K562 (cell line): ENCODE results near the gene TBP. TPM values are rescaled to one million over a fixed set of nuclear protein-coding genes. Genes with fewer than 3 reads are reported as not detected.

Source experiments
- CHD1 ChIP-seq: fragments of 200-600 bp; sonication (generic); IDR thresholded peaks from one replicate; pipeline ENCODE4 v1.6.1; 2012; ENCODE audit warnings: mild to moderate bottlenecking, moderate library complexity, low read length, inconsistent platforms
- RFX7 ChIP-seq: fragments of 250-450 bp; sonication (Bioruptor Pico); IDR thresholded peaks from 2 replicates; pipeline ENCODE4 v1.5.1; 2021; ENCODE audit warnings: mild to moderate bottlenecking
- polyA plus RNA-seq, 8 experiments: library from polyadenylated mRNA; depleted of rRNA in 4 of 8; stranded (reverse) in 5 of 8; unstranded in 3 of 8; fragments of >200 nt; fragmentation: Nextera tagmentation in 2 of 8; fragmentation: Illumina TruSeq in 1 of 8; extraction: Ambion mirVana in 2 of 8; extraction: Trizol in 1 of 8; gene quantifications; 2 replicates each; pipeline versions ENCODE4 v1.2.1 to v1.2.3, GENCODE V29; 2011 to 2014; ENCODE audit warnings: inconsistent platforms in 1 of 8, missing spikeins in 1 of 8
- total RNA-seq, 7 experiments: library from RNA; depleted of rRNA in 6 of 7; stranded (reverse); fragments of >200 nt in 6 of 7; fragmentation: Illumina TruSeq in 2 of 7; extraction: Trizol in 2 of 7; gene quantifications; 2 replicates each; pipeline versions ENCODE4 v1.2.1 to v1.2.3, GENCODE V29; 2011 to 2021; ENCODE audit warnings: low replicate concordance in 1 of 7
- TF ChIP-seq, protein P1 (sequence below): fragments of 250-450 bp; sonication (Bioruptor Pico); IDR thresholded peaks from 2 replicates; pipeline ENCODE4 v1.8.0; 2021; ENCODE audit warnings: mild to moderate bottlenecking, moderate library complexity
- TF ChIP-seq, protein P2 (sequence below): fragments of 250-450 bp; sonication (Bioruptor Pico); IDR thresholded peaks from 2 replicates; pipeline ENCODE4 v1.8.0; 2021; ENCODE audit warnings: moderate library complexity, mild to moderate bottlenecking, inconsistent platforms
- TF ChIP-seq, protein P3 (sequence below), 2 experiments: fragments of 450-650 bp in 1 of 2; sonication (generic) in 1 of 2; formaldehyde crosslinking in 1 of 2; IDR thresholded peaks; 2 replicates each; pipeline versions ENCODE4 v1.7.1 to v1.9.0; 2016 to 2022; ENCODE audit warnings: inconsistent platforms in 1 of 2, mild to moderate bottlenecking in 1 of 2, missing genetic modification reagents in 1 of 2
- TF ChIP-seq, protein P4 (sequence below): fragments of 250-450 bp; sonication (Bioruptor Pico); IDR thresholded peaks from 2 replicates; pipeline ENCODE4 v1.8.0; 2022; ENCODE audit warnings: inconsistent platforms
- TF ChIP-seq, protein P5 (sequence below): fragments of 150-350 bp; IDR thresholded peaks from 2 replicates; pipeline ENCODE4 v1.6.1; 2014; ENCODE audit warnings: low read depth, mild to moderate bottlenecking, low read length, borderline replicate concordance

TBP gene
- total and polyA plus RNA-seq, 9 of the 15 experiments (the other 6 are each of a cell fraction or from before 2014, with no cell fraction given), result 28.5 to 86.1 (median 39.5) TPM

DNA sequence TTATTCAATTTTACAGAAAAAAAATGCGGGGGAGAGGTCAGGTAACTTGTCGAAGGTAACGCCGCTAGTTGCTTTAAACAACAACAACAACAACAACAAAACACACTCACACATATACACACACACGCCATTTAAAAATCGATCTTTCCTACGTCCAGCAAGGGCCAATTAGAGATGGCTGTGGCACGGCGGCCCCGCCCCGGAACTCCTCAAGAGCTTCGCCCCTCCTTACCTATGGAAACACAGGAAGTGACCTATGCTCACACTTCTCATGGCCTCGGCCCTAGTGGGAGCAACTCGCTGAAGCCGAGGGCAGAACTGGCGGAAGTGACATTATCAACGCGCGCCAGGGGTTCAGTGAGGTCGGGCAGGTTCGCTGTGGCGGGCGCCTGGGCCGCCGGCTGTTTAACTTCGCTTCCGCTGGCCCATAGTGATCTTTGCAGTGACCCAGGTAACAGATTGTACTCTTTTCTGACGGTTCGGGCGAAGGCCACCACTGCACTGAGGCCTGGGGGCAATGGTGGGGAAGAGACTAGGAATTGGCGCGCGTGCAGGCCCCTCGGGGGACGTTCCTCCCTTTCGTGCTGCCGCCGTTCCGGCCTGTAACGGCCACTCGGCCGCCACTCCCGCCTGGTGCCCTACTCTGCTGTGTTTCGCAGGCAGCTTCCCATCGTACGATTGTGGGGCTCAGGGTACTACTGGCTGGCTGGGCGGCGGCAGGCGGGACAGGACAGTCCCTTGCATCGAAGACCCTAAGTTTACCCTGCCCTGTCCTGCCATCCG lies at the start of gene TBP (continued):
- TF ChIP-seq, protein P1, sequence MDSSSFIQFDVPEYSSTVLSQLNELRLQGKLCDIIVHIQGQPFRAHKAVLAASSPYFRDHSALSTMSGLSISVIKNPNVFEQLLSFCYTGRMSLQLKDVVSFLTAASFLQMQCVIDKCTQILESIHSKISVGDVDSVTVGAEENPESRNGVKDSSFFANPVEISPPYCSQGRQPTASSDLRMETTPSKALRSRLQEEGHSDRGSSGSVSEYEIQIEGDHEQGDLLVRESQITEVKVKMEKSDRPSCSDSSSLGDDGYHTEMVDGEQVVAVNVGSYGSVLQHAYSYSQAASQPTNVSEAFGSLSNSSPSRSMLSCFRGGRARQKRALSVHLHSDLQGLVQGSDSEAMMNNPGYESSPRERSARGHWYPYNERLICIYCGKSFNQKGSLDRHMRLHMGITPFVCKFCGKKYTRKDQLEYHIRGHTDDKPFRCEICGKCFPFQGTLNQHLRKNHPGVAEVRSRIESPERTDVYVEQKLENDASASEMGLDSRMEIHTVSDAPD, result no peak
- TF ChIP-seq, protein P2, sequence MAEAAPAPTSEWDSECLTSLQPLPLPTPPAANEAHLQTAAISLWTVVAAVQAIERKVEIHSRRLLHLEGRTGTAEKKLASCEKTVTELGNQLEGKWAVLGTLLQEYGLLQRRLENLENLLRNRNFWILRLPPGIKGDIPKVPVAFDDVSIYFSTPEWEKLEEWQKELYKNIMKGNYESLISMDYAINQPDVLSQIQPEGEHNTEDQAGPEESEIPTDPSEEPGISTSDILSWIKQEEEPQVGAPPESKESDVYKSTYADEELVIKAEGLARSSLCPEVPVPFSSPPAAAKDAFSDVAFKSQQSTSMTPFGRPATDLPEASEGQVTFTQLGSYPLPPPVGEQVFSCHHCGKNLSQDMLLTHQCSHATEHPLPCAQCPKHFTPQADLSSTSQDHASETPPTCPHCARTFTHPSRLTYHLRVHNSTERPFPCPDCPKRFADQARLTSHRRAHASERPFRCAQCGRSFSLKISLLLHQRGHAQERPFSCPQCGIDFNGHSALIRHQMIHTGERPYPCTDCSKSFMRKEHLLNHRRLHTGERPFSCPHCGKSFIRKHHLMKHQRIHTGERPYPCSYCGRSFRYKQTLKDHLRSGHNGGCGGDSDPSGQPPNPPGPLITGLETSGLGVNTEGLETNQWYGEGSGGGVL (CRISPR knock-in tag), result no peak
- TF ChIP-seq CHD1, result no peak
- TF ChIP-seq, protein P3, sequence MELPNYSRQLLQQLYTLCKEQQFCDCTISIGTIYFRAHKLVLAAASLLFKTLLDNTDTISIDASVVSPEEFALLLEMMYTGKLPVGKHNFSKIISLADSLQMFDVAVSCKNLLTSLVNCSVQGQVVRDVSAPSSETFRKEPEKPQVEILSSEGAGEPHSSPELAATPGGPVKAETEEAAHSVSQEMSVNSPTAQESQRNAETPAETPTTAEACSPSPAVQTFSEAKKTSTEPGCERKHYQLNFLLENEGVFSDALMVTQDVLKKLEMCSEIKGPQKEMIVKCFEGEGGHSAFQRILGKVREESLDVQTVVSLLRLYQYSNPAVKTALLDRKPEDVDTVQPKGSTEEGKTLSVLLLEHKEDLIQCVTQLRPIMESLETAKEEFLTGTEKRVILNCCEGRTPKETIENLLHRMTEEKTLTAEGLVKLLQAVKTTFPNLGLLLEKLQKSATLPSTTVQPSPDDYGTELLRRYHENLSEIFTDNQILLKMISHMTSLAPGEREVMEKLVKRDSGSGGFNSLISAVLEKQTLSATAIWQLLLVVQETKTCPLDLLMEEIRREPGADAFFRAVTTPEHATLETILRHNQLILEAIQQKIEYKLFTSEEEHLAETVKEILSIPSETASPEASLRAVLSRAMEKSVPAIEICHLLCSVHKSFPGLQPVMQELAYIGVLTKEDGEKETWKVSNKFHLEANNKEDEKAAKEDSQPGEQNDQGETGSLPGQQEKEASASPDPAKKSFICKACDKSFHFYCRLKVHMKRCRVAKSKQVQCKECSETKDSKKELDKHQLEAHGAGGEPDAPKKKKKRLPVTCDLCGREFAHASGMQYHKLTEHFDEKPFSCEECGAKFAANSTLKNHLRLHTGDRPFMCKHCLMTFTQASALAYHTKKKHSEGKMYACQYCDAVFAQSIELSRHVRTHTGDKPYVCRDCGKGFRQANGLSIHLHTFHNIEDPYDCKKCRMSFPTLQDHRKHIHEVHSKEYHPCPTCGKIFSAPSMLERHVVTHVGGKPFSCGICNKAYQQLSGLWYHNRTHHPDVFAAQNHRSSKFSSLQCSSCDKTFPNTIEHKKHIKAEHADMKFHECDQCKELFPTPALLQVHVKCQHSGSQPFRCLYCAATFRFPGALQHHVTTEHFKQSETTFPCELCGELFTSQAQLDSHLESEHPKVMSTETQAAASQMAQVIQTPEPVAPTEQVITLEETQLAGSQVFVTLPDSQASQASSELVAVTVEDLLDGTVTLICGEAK (IDR thresholded peaks at IDR 0.05), result peak; percentile 99
- TF ChIP-seq, protein P3 (CRISPR knock-in tag; IDR thresholded peaks at IDR 0.05), result no peak
- TF ChIP-seq RFX7 (CRISPR knock-in tag), result no peak
- TF ChIP-seq, protein P4, sequence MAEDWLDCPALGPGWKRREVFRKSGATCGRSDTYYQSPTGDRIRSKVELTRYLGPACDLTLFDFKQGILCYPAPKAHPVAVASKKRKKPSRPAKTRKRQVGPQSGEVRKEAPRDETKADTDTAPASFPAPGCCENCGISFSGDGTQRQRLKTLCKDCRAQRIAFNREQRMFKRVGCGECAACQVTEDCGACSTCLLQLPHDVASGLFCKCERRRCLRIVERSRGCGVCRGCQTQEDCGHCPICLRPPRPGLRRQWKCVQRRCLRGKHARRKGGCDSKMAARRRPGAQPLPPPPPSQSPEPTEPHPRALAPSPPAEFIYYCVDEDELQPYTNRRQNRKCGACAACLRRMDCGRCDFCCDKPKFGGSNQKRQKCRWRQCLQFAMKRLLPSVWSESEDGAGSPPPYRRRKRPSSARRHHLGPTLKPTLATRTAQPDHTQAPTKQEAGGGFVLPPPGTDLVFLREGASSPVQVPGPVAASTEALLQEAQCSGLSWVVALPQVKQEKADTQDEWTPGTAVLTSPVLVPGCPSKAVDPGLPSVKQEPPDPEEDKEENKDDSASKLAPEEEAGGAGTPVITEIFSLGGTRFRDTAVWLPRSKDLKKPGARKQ (CRISPR knock-in tag), result no peak
- TF ChIP-seq, protein P5, sequence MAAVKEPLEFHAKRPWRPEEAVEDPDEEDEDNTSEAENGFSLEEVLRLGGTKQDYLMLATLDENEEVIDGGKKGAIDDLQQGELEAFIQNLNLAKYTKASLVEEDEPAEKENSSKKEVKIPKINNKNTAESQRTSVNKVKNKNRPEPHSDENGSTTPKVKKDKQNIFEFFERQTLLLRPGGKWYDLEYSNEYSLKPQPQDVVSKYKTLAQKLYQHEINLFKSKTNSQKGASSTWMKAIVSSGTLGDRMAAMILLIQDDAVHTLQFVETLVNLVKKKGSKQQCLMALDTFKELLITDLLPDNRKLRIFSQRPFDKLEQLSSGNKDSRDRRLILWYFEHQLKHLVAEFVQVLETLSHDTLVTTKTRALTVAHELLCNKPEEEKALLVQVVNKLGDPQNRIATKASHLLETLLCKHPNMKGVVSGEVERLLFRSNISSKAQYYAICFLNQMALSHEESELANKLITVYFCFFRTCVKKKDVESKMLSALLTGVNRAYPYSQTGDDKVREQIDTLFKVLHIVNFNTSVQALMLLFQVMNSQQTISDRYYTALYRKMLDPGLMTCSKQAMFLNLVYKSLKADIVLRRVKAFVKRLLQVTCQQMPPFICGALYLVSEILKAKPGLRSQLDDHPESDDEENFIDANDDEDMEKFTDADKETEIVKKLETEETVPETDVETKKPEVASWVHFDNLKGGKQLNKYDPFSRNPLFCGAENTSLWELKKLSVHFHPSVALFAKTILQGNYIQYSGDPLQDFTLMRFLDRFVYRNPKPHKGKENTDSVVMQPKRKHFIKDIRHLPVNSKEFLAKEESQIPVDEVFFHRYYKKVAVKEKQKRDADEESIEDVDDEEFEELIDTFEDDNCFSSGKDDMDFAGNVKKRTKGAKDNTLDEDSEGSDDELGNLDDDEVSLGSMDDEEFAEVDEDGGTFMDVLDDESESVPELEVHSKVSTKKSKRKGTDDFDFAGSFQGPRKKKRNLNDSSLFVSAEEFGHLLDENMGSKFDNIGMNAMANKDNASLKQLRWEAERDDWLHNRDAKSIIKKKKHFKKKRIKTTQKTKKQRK, result 0 out of 2 replicates have a peak, but pooled peaks have one; percentile 53
